ENCODE data around the gene JOSD2.

JOSD2 gene

DNA sequence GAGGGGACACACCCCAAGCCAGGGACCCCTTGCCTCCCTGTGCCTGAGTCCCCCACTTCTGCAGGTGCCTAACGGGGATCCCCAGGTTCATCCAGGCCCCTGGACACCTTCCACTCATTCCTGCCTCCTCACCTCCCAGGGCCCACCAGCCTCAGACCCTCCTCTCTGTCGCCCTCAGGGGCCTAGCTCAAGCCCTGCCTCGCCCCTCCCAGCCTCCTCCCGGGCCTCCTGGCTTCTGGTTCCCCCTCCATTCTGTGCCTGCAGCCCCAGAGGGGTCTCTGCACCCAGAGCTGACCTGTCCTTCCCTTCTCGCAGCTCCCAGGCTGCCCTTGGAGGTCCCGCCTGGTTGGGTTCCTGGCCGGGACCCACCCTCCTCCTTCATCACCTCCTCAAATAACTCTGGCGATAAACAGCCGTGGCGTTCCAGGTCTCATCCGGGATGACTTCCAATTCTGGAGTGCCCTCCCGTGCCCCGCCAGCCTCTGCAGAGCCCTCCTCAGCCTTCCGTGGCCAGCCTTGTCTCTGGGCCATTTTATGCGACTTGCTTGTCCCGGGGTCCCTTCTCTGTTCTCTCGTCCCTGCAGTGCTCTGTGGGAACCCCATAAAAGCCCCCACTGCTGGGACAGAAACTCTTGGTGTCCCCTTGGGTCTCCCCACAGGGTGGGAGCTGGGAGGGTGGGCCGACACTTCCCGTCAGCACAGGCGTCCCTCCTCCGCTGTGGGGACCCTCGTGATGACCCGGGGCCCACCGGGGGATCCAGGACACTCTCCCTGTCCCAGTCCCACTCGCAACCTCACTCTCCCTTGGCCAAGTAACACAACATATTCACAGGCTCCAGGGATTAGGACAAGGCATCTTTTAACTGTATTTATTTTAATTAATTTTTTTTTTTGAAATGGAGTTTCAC lies 9.2 kb downstream of the JOSD2 start:
- DNase-seq (ENCODE audit: low read depth), result no peak
- TF ChIP-seq, protein P1, sequence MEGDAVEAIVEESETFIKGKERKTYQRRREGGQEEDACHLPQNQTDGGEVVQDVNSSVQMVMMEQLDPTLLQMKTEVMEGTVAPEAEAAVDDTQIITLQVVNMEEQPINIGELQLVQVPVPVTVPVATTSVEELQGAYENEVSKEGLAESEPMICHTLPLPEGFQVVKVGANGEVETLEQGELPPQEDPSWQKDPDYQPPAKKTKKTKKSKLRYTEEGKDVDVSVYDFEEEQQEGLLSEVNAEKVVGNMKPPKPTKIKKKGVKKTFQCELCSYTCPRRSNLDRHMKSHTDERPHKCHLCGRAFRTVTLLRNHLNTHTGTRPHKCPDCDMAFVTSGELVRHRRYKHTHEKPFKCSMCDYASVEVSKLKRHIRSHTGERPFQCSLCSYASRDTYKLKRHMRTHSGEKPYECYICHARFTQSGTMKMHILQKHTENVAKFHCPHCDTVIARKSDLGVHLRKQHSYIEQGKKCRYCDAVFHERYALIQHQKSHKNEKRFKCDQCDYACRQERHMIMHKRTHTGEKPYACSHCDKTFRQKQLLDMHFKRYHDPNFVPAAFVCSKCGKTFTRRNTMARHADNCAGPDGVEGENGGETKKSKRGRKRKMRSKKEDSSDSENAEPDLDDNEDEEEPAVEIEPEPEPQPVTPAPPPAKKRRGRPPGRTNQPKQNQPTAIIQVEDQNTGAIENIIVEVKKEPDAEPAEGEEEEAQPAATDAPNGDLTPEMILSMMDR (IDR thresholded peaks at IDR 0.05; ENCODE audit: control insufficient read depth, insufficient read depth, low read depth, low read length, missing control alignments), result no peak

DNA sequence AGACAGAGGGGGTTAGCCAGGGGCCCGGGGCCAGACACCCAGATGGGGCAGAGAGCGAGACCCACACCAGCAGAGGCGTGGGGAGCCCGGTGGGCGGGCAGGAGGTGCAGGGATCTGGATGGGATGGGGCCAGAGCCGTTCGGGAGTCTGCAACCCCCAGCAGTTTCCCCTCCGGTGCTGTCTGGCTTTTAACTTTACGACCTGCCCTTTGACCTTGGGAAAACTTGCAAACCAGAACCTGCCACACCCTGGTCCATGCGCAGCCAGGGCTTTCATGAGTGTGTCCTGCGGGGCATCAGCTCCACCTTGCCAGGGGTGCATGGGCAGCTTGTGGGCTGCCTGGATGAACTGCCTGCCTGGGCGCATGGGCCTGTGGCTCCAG lies 9.8 kb downstream of the JOSD2 start:
- TF ChIP-seq, protein P1 (IDR thresholded peaks at IDR 0.05; ENCODE audit: control insufficient read depth, insufficient read depth, low read depth, low read length, missing control alignments), result no peak
- no peak for DNase-seq (ENCODE audit: low read depth)
- no peak overlapping the region for H3K4me3 ChIP-seq (ENCODE audit: control insufficient read depth, low read depth, low read length)

More for the DNA sequence above, 9.2 kb downstream of the JOSD2 start:
- no peak overlapping the region for H3K4me3 ChIP-seq (ENCODE audit: control insufficient read depth, low read depth, low read length)

- no peak for DNase-seq (ENCODE audit: low read depth)
- H3K4me3 ChIP-seq (ENCODE audit: control insufficient read depth, low read depth, low read length), result no peak overlapping the region
- TF ChIP-seq, protein P1 (IDR thresholded peaks at IDR 0.05; ENCODE audit: control insufficient read depth, insufficient read depth, low read depth, low read length, missing control alignments), result no peak
Observed at GRCh38 chr19:50500753-50501151, 10.2 kb downstream of the JOSD2 start.

DNA sequence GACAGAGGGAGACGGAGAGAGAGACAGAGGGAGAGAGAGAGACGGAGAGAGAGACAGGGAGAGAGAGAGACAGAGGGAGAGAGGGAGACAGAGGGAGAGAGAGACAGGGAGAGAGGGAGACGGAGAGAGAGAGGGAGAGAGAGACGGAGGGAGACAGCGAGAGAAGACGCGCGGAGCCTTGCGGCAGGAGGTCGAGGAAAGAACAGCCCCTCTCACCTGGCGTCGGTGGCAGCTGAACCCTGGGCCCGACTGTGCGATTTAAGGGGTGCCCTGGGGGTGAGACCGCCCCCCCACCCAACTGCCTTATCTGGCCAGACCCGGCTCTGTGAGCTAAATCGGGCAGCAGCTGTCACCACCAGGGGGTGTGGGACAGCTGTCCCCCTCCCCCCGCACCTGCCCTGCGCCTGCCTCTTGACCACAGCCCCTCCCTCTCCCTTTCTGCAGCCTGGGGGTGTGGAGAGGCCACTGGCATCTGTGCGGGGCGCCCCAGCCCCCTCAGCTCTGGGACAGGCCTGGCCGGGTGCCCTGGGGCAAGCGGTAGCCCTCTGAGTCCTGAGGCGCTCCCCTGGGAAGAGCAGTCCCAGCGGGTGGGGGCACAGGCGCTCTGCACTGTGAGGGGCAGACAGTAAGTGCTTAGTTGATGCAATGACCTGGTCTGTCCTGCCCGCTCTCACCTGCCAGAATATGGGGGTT lies 10.8 kb downstream of the JOSD2 start:
- no peak for DNase-seq (ENCODE audit: low read depth)
- H3K4me3 ChIP-seq (ENCODE audit: control insufficient read depth, low read depth, low read length), result no peak overlapping the region
- TF ChIP-seq, protein P1 (IDR thresholded peaks at IDR 0.05; ENCODE audit: control insufficient read depth, insufficient read depth, low read depth, low read length, missing control alignments), result peak; percentile 27

- H3K4me3 ChIP-seq (ENCODE audit: control insufficient read depth, low read depth, low read length), result no peak overlapping the region
- no peak for DNase-seq (ENCODE audit: low read depth)
- TF ChIP-seq, protein P1 (IDR thresholded peaks at IDR 0.05; ENCODE audit: control insufficient read depth, insufficient read depth, low read depth, low read length, missing control alignments), result no peak
Observed at GRCh38 chr19:50498219-50499056, 12.6 kb downstream of the JOSD2 start.

DNA sequence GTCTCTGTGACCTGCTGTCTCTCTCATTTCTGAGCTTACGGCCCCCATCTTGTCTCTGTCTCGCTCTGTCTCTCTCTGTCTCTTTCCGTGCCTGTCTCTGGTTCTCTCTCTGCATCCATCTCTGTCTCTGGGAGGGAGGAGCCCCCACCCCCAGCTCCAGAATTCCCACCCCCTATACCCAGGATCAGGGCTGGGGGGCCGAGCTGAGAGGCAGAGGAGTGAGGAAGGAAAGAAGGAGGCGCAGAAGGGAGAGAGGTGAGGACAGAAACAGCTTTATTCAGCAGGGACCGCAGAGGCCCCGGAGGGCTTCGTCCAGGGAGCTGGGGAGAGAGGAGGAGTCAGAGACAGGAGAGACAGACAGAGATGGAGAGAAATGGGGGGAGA lies 14.0 kb downstream of the JOSD2 start:
- TF ChIP-seq, protein P1 (IDR thresholded peaks at IDR 0.05; ENCODE audit: control insufficient read depth, insufficient read depth, low read depth, low read length, missing control alignments), result no peak
- no peak for DNase-seq (ENCODE audit: low read depth)
- no peak overlapping the region for H3K4me3 ChIP-seq (ENCODE audit: control insufficient read depth, low read depth, low read length)

Measured in AG09309 (cell line).